HG02840 (cell line): ENCODE results near the gene NIT2.
"Not testable (repeated sequence)": the region's sequence is repeated elsewhere in the genome, so short reads cannot be mapped to it uniquely, and the experiment has no call there.

Source experiments
- ATAC-seq: cut with Tn5 transposase; IDR thresholded peaks from one replicate; pipeline ENCODE4 v1.9.1; 2021; ENCODE audit warnings: mild to moderate bottlenecking, moderate library complexity, moderate number of reproducible peaks; ENCODE audit not compliant: unreplicated experiment, low FRiP score

NIT2 gene

GRCh38 chr3:100334488-100335351, at the start of gene NIT2:
TSS of gene NIT2 (plus strand) at chr3:100334757. CDS start at chr3:100334792, 35 bp downstream.
- ATAC-seq: peak; percentile 95

GRCh38 chr3:100288288-100288894, 46.2 kb upstream of the NIT2 start:
- no peak for ATAC-seq

GRCh38 chr3:100289339-100289738, 45.2 kb upstream of the NIT2 start:
- ATAC-seq: no peak

GRCh38 chr3:100295089-100295488, 39.5 kb upstream of the NIT2 start:
- ATAC-seq: no peak

- no peak for ATAC-seq
These were observed 36.8 kb upstream of the NIT2 start for GRCh38 chr3:100297784-100298183.

- ATAC-seq: no peak
These were observed 35.5 kb upstream of the NIT2 start for GRCh38 chr3:100299016-100299415.

- ATAC-seq: no peak
These were observed 27.9 kb upstream of the NIT2 start for GRCh38 chr3:100306695-100307094.

GRCh38 chr3:100310355-100310965, 24.1 kb upstream of the NIT2 start:
- ATAC-seq: no peak

- no peak for ATAC-seq
These were observed 23.5 kb upstream of the NIT2 start for GRCh38 chr3:100311011-100311410.

GRCh38 chr3:100316641-100317069, 17.9 kb upstream of the NIT2 start:
- ATAC-seq: no peak

GRCh38 chr3:100317912-100318311, 16.6 kb upstream of the NIT2 start:
- ATAC-seq: peak; percentile 54

- no peak for ATAC-seq
These were observed 14.6 kb upstream of the NIT2 start for GRCh38 chr3:100319951-100320350.

- ATAC-seq: no peak
These were observed 10.5 kb upstream of the NIT2 start for GRCh38 chr3:100324044-100324443.

GRCh38 chr3:100325827-100326226, 8.7 kb upstream of the NIT2 start:
- no peak for ATAC-seq

- not testable (repeated sequence) for ATAC-seq
These were observed 7.2 kb upstream of the NIT2 start for GRCh38 chr3:100327377-100327776.

- no peak for ATAC-seq
These were observed 4.6 kb upstream of the NIT2 start for GRCh38 chr3:100329800-100330489.

GRCh38 chr3:100330651-100331050, 3.9 kb upstream of the NIT2 start:
- ATAC-seq: no peak

- no peak for ATAC-seq
These were observed 2.9 kb upstream of the NIT2 start for GRCh38 chr3:100331660-100332059.

- no peak for ATAC-seq
These were observed 1.5 kb upstream of the NIT2 start for GRCh38 chr3:100333051-100333450.

- ATAC-seq: no peak
These were observed 528 bp upstream of the NIT2 start for GRCh38 chr3:100333970-100334487.

- peak; percentile 38 for ATAC-seq
These were observed 877 bp downstream of the NIT2 start for GRCh38 chr3:100335434-100335833.
